ENCODE measurements around the gene ZNF816.
"Not testable (repeated sequence)": the region's sequence is repeated elsewhere in the genome, so short reads cannot be mapped to it uniquely, and the experiment has no call there.

The ZNF816 gene

GRCh38 chr19:52959613-52960295 is 2.9 kb downstream of the ZNF816 start:
- DNase-seq (ENCODE audit: low spot score), result no peak

- no peak for DNase-seq (ENCODE audit: low spot score)
Observed at GRCh38 chr19:52957591-52957990, 5.1 kb downstream of the ZNF816 start.

- DNase-seq (ENCODE audit: low spot score), result no peak
Observed at GRCh38 chr19:52956917-52957316, 5.8 kb downstream of the ZNF816 start.

- no peak for DNase-seq (ENCODE audit: low spot score)
Observed at GRCh38 chr19:52949422-52949821, 13.3 kb downstream of the ZNF816 start.

GRCh38 chr19:52948025-52948770 is 14.5 kb downstream of the ZNF816 start:
- no peak for DNase-seq (ENCODE audit: low spot score)

GRCh38 chr19:52946322-52947310 is 16.1 kb downstream of the ZNF816 start:
- no peak for DNase-seq (ENCODE audit: low spot score)

GRCh38 chr19:52945652-52946321 is 16.9 kb downstream of the ZNF816 start:
- no peak for DNase-seq (ENCODE audit: low spot score)

GRCh38 chr19:52944703-52945493 is 17.8 kb downstream of the ZNF816 start:
- not testable (repeated sequence) for DNase-seq (ENCODE audit: low spot score)

- no peak for DNase-seq (ENCODE audit: low spot score)
Observed at GRCh38 chr19:52943884-52944643, 18.6 kb downstream of the ZNF816 start.

GRCh38 chr19:52943134-52943883 is 19.4 kb downstream of the ZNF816 start:
- DNase-seq (ENCODE audit: low spot score), result no peak

GRCh38 chr19:52942386-52943133 is 20.1 kb downstream of the ZNF816 start:
- peak; percentile 88 for DNase-seq (ENCODE audit: low spot score)

GRCh38 chr19:52941941-52942385 is 20.7 kb downstream of the ZNF816 start:
- peak; percentile 34 for DNase-seq (ENCODE audit: low spot score)

- DNase-seq (ENCODE audit: low spot score), result not testable (repeated sequence)
Observed at GRCh38 chr19:52941523-52941922, 21.2 kb downstream of the ZNF816 start.

- DNase-seq (ENCODE audit: low spot score), result not testable (repeated sequence)
Observed at GRCh38 chr19:52940905-52941304, 21.8 kb downstream of the ZNF816 start.

- DNase-seq (ENCODE audit: low spot score), result no peak
Observed at GRCh38 chr19:52938761-52939160, 23.9 kb downstream of the ZNF816 start.

- no peak for DNase-seq (ENCODE audit: low spot score)
Observed at GRCh38 chr19:52936954-52937325, 25.7 kb downstream of the ZNF816 start.

- DNase-seq (ENCODE audit: low spot score), result peak; percentile 84
Observed at GRCh38 chr19:52936151-52936953, 26.3 kb downstream of the ZNF816 start.

- DNase-seq (ENCODE audit: low spot score), result no peak
Observed at GRCh38 chr19:52935434-52935833, 27.2 kb downstream of the ZNF816 start.

Data from hematopoietic multipotent progenitor cell treated with erythropoietin and hydrocortisone succinate and interleukin-3 and kit ligand, for 15 days (in vitro differentiated cells).